NB4 (cell line): Measurements from ENCODE around the gene NHLRC3.

Experiments
- MYC ChIP-seq: IDR thresholded peaks from 2 replicates; pipeline ENCODE4 v1.6.1; 2011; ENCODE audit warnings: low read depth, low read length
- POLR2A ChIP-seq: IDR thresholded peaks from 2 replicates; pipeline ENCODE4 v1.6.1; 2011; ENCODE audit warnings: mild to moderate bottlenecking; ENCODE audit not compliant: insufficient read length; ENCODE audit errors: extremely low read depth
- TF ChIP-seq, protein P1 (sequence below): IDR thresholded peaks from one replicate; pipeline ENCODE4 v1.5.1; 2012; ENCODE audit warnings: low read depth, low read length
- TF ChIP-seq, protein P2 (sequence below): IDR thresholded peaks from 2 replicates; pipeline ENCODE4 v1.6.1; 2011; ENCODE audit warnings: low read depth, low read length

DNA sequence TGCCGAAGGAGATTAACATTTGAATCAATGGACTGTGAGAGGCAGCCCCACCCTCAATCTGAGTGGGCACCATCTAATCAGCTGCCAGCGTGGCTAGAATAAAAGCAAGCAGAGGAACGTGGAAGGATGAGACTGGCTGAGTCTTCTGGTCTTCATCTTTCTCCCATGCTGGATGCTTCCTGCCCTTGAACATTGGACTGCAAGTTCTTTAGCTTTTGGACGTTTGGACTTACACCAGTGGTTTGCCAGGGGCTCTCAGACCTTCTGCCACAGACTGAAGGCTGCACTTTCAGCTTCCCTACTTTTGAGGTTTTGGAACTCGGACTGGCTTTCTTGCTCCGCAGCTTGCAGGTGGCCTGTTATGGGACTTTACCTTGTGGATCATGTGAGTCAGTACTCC is 14.7 kb downstream of the NHLRC3 start:
- TF ChIP-seq POLR2A (no peak), MYC (no peak)
- TF ChIP-seq, protein P1, sequence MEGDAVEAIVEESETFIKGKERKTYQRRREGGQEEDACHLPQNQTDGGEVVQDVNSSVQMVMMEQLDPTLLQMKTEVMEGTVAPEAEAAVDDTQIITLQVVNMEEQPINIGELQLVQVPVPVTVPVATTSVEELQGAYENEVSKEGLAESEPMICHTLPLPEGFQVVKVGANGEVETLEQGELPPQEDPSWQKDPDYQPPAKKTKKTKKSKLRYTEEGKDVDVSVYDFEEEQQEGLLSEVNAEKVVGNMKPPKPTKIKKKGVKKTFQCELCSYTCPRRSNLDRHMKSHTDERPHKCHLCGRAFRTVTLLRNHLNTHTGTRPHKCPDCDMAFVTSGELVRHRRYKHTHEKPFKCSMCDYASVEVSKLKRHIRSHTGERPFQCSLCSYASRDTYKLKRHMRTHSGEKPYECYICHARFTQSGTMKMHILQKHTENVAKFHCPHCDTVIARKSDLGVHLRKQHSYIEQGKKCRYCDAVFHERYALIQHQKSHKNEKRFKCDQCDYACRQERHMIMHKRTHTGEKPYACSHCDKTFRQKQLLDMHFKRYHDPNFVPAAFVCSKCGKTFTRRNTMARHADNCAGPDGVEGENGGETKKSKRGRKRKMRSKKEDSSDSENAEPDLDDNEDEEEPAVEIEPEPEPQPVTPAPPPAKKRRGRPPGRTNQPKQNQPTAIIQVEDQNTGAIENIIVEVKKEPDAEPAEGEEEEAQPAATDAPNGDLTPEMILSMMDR = no peak
- TF ChIP-seq, protein P2, sequence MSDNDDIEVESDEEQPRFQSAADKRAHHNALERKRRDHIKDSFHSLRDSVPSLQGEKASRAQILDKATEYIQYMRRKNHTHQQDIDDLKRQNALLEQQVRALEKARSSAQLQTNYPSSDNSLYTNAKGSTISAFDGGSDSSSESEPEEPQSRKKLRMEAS = no peak
